ENCODE data around the gene TAF4.
"Not testable (repeated sequence)": the region's sequence is repeated elsewhere in the genome, so short reads cannot be mapped to it uniquely, and the experiment has no call there.

The TAF4 gene

DNA sequence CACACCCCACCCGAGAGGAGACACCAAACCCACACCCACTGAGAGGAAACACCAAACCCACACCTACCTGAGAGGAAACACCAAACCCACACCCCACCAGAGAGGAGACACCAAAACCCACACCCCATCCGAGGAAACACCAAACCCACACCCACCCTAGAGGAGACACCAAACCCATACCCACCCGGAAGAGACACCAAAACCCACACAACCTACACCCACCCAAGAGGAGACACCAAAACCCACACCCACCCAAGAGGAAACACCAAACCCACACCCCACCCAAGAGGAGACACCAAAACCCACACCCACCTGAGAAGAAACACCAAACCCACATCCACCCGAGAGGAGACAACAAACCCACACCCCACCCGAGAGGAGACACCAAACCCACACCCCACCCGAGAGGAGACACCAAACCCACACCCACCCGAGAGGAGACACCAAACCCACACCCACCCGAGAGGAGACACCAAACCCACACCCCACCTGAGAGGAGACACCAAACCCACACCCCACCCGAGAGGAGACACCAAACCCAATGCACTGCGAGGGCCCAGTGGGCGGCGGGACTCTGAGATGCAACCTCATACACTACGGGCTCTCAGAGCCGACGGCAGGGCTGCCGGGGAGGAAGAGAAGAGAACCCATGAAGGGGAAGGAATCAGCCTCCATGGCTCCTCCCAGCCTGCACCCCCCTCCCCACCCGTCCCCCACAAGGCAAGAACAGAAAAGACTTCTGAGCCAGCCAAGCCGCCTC is 83.3 kb downstream of the TAF4 start:
- no peak for DNase-seq (ENCODE audit: extremely low read depth in 1 of 2, low read depth in 1 of 2)

- not testable (repeated sequence) for DNase-seq (ENCODE audit: extremely low read depth in 1 of 2, low read depth in 1 of 2)
Measured at GRCh38 chr20:61981691-61982090, 84.0 kb downstream of the TAF4 start.

DNA sequence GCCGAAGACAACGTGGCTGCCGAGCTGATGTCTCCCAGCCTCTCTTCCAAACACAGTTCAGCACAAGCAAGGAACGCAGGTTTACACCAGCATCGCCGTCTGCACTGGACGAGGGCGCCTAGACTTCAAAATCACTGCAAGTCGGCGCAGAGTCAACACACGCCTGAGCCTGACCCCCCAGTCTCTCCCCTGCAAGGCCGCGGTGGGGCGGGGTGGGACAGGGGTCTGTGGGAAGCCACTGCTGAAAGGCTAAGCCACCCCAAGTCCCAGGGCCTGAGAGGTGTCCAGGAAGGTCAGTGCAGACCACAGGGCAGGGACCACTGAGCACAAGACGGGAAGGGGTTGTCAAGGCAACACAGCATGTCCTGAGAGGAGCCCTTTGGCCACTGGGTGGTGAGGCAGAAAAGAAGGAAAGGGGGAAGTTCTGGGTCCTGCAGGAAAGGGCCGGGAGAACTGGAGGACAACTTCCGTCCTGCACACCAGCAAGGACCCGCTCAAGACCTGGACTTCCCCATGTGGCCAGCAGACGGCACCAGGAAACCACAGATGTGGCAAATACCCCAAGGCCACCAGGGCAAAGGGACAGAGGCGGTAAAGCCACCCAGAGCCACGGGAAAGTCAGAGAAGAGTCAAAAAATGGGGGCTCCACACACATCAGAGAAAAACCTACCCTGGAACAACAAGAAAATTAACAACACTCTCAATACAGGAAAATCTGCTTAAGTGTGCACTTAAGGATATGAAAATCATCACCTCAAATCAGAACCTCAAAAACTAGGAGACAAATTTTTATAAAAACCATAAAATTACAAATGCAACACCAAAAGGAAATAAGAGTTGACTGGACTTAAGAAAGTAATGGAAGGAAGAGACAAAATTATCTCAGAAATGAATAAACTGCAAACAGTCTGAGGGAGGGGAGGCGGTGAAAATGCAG is 84.8 kb downstream of the TAF4 start:
- DNase-seq (ENCODE audit: extremely low read depth in 1 of 2, low read depth in 1 of 2): no peak

GRCh38 chr20:61979701-61980635 is 85.7 kb downstream of the TAF4 start:
- DNase-seq (ENCODE audit: extremely low read depth in 1 of 2, low read depth in 1 of 2): no peak

DNA sequence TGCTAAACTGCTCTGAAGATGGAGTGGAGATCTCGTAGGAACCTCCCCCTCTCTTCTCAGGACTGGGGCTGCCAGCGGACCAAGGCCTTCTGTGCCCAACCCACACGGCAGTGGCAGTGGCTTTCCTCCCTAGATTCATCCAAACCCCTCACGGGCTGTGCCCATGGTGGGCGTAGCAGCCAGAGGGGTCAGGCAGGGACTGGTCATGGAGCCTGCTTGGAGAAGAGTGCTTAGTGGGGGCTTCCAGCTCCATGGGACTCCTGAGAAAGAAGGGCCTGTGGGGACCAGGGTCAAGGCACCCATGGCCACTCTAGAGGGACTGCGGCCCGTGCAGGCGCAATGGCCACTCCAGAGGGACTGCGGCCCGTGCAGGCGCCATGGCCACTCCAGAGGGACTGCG is 86.6 kb downstream of the TAF4 start:
- no peak for DNase-seq (ENCODE audit: extremely low read depth in 1 of 2, low read depth in 1 of 2)

GRCh38 chr20:61978491-61978890 is 87.2 kb downstream of the TAF4 start:
- DNase-seq (ENCODE audit: extremely low read depth in 1 of 2, low read depth in 1 of 2): no peak

GRCh38 chr20:61977419-61977786 is 88.3 kb downstream of the TAF4 start:
- no peak for DNase-seq (ENCODE audit: extremely low read depth in 1 of 2, low read depth in 1 of 2)

- no peak for DNase-seq (ENCODE audit: extremely low read depth in 1 of 2, low read depth in 1 of 2)
Measured at GRCh38 chr20:61976644-61977418, 88.8 kb downstream of the TAF4 start.

DNA sequence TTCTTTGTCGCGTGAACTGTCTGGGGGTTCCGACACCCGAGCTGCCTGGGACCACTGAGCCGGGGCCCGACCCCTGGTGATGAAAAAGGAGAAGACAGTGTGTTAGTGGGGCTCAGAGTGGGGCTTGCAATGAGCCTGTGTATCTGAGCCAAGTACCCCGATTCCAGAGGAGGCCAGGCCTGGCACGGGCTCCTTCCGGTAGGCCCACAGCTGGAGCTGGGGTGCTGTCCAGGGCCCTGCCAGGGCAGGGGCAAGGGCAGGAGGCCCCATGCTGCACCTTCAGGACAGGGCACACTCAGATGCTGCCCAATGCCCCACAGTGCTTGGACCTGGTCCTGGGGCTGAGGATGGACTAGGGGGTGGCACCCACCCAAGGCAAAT is 89.4 kb downstream of the TAF4 start:
- DNase-seq (ENCODE audit: extremely low read depth in 1 of 2, low read depth in 1 of 2): no peak

GRCh38 chr20:61975407-61976129 is 90.1 kb downstream of the TAF4 start:
- no peak for DNase-seq (ENCODE audit: extremely low read depth in 1 of 2, low read depth in 1 of 2)

GRCh38 chr20:61974357-61974665 is 91.4 kb downstream of the TAF4 start:
- no peak for DNase-seq (ENCODE audit: extremely low read depth in 1 of 2, low read depth in 1 of 2)

- no peak for DNase-seq (ENCODE audit: extremely low read depth in 1 of 2, low read depth in 1 of 2)
Measured at GRCh38 chr20:61973515-61974356, 91.9 kb downstream of the TAF4 start.

DNA sequence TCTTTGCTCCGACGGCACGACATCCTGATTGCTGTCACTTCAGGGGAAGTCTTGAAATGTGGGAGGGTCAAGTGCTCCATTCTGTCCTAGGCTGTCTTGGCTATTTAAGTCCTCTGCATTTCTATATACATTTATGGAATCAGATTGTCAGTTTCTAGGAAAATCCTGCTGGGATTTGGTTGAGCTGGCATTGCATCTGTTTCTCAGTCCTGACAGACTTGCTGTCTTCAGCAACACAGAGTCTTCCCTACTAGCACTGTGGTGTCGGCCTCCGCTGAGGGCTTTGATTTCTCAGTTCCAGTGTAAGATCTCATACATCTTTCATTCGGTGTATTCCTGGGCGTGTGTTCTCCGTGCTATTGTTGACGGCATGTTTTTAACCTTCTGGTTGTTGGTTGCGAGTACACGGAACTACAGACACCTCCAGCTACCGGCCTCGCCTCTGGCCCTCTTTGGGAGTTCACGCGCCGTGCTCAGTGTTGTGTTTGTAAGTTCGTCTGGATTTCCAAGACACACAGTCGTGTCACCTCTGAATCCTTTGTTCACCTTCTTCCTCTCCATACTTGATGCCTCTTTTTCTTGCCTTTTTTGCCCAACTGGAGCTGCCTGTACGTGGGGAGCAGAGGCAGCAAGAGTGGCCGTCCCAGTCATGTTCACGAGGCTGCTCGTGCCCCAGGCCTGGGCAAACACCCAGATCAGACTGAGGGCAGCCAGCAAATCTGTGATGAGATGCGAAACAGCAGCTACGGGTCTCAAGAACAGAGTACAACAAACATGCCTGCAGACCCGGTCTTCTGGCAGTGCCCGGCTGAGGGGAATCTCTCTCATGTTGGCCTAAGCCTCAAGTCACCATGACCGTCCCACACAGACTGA is 92.8 kb downstream of the TAF4 start:
- no peak for DNase-seq (ENCODE audit: extremely low read depth in 1 of 2, low read depth in 1 of 2)

DNA sequence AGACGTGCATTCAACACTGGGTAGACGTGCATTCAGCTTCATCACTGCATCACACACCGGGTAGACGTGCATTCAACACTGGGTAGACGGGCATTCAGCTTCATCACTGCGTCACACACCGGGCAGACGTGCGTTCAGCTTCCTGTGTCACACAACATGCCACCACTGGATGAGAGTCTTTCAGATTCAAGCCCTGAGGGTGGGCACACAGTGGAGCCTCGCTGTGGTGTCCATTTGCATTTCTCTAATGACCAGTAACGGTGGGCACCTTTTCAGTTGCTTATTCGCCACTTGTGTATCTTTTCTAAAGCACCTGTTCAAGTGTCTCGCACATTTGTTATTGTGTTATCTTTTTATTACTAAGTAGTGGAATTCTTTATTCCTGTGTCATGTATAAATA is 94.1 kb downstream of the TAF4 start:
- DNase-seq (ENCODE audit: extremely low read depth in 1 of 2, low read depth in 1 of 2): not testable (repeated sequence)

GRCh38 chr20:61970357-61970756 is 95.3 kb downstream of the TAF4 start:
- DNase-seq (ENCODE audit: extremely low read depth in 1 of 2, low read depth in 1 of 2): no peak

DNA sequence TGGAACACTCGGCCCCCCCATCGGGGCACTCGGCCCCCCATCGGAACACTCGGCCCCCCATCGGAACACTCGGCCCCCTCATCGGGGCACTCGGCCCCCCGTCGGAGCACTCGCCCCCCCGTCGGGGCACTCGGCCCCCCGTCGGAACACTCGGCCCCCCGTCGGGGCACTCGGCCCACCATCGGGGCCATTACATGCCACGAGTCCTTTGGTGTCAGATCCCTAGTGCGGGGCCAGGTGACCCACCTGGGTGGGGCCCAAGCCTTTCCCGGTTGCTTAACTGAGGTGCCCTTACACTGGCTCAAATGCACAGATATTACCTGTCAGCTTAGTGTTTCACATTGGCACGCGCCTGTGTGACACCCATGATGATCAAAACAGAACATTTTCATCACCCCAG is 95.9 kb downstream of the TAF4 start:
- no peak for DNase-seq (ENCODE audit: extremely low read depth in 1 of 2, low read depth in 1 of 2)

- DNase-seq (ENCODE audit: extremely low read depth in 1 of 2, low read depth in 1 of 2): no peak
Measured at GRCh38 chr20:61968932-61969331, 96.7 kb downstream of the TAF4 start.

Data from activated CD8-positive, alpha-beta memory T cell treated with anti-CD3 and anti-CD28 coated beads for 1 hour (primary cell).